Stimulated activated CD4-positive, alpha-beta T cell treated with anti-CD3 and anti-CD28 coated beads, Interleukin-2, amount 100 ng/mL, for 4 hours (primary cell): ENCODE results near the gene DOCK4.

Source experiments
- DNase-seq: peaks from one replicate; pipeline ENCODE4 v3.0.0-alpha.2; 2020; ENCODE audit warnings: low read depth

Gene DOCK4

GRCh38 chr7:112160130-112160770, 45.9 kb downstream of the DOCK4 start:
- DNase-seq, result no peak

- DNase-seq, result no peak
Measured at GRCh38 chr7:112159351-112159750, 46.8 kb downstream of the DOCK4 start.

GRCh38 chr7:112157072-112157471, 49.1 kb downstream of the DOCK4 start:
- DNase-seq, result no peak

- no peak for DNase-seq
Measured at GRCh38 chr7:112156412-112156811, 49.8 kb downstream of the DOCK4 start.

GRCh38 chr7:112154690-112155089, 51.5 kb downstream of the DOCK4 start:
- no peak for DNase-seq

GRCh38 chr7:112152186-112152585, 54.0 kb downstream of the DOCK4 start:
- DNase-seq, result no peak

GRCh38 chr7:112150823-112151641, 55.2 kb downstream of the DOCK4 start:
- no peak for DNase-seq

- DNase-seq, result no peak
Measured at GRCh38 chr7:112149734-112150133, 56.5 kb downstream of the DOCK4 start.

GRCh38 chr7:112147793-112148361, 58.3 kb downstream of the DOCK4 start:
- DNase-seq, result no peak

- no peak for DNase-seq
Measured at GRCh38 chr7:112145206-112145605, 61.0 kb downstream of the DOCK4 start.

GRCh38 chr7:112144284-112145059, 61.7 kb downstream of the DOCK4 start:
- no peak for DNase-seq

GRCh38 chr7:112143582-112143981, 62.6 kb downstream of the DOCK4 start:
- no peak for DNase-seq

GRCh38 chr7:112143136-112143535, 63.1 kb downstream of the DOCK4 start:
- DNase-seq, result no peak

GRCh38 chr7:112140600-112140999, 65.6 kb downstream of the DOCK4 start:
- no peak for DNase-seq

GRCh38 chr7:112138938-112139337, 67.3 kb downstream of the DOCK4 start:
- DNase-seq, result no peak

GRCh38 chr7:112138325-112138852, 67.8 kb downstream of the DOCK4 start:
- no peak for DNase-seq

GRCh38 chr7:112137141-112138101, 68.8 kb downstream of the DOCK4 start:
- DNase-seq, result no peak

GRCh38 chr7:112136271-112137008, 69.8 kb downstream of the DOCK4 start:
- DNase-seq, result no peak

- no peak for DNase-seq
Measured at GRCh38 chr7:112135815-112136214, 70.4 kb downstream of the DOCK4 start.

- DNase-seq, result no peak
Measured at GRCh38 chr7:112134039-112134438, 72.2 kb downstream of the DOCK4 start.
